Activated gamma-delta T cell (primary cell): ENCODE results near the gene CD300LD.

Experiments used
- DNase-seq: peaks from one replicate; lab custom pipeline; 2025; lab: John Stamatoyannopoulos, UW

Gene CD300LD

DNA sequence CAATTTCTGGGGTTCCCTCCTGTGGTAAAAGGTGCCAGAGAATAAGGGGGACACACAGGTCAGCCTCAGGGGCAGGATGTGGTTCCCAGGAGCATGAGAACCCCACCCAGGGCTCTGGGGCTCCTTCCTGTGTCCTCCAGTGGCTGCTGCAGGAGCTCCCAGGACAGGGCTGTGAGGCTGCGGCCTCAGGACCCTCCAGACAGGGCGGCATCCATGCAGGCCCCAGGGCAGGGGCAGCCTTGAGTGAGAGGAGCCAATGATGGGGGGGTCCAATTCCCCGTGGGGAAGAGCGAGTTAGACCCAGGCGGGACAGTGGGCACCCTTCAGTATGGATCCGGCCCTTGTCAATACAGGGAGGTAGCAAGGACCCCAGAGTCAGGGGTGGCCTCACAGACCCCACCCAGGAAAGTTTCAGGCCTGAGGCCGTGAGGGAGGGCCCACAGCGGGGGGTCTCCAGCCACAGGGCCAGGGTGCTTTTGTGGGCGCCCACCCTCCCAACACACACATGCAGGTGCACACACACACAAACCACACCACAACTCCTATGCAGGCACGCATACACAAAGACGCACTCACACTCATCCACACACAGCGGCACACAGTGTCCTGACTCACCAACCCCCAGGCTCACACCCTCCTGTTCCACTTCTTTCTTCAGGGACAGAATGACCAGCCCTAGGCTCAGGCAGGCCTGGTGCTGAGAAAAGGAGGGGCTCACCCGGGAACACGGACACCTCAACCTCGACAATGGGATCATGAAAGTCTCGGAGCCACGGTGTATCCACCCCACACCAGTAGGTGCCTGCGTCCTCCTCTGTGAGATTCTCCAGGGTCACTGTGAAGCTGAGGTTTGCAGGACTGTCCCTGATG lies 48.0 kb downstream of the CD300LD start:
- DNase-seq, result no peak

GRCh38 chr17:74543406-74543805 lies 48.7 kb downstream of the CD300LD start:
- no peak for DNase-seq

DNA sequence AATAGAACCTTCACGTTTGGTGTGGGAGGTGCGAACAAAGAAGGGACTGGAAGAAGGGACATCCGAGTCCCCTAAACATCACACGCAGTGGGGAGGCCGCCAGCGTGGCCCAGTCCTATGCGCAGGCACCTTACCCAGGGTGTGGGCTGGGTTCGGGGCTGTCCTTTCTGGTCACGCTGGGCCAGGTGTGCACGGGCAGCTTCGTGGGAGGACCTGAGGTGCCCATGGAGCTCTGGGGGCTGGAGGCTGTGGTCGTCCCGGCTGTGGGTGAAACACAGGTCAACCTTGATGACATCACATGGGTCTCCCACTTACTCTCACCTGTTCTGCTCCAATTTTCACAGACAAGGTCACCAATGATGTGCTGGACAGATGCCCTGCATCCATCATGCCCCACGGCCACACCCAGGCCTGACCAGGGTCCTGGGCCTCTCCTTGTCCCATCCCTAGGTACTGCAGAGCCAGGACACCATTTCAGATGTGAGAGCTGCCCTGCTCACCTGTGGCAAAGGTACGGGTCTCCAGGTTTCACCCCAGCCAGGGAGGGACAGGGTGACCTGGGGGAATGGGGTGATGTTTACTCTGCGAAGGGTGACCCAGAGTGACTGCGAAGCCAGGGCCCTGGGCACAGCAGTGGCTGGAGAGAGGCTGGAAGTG lies 49.2 kb downstream of the CD300LD start:
- no peak for DNase-seq

DNA sequence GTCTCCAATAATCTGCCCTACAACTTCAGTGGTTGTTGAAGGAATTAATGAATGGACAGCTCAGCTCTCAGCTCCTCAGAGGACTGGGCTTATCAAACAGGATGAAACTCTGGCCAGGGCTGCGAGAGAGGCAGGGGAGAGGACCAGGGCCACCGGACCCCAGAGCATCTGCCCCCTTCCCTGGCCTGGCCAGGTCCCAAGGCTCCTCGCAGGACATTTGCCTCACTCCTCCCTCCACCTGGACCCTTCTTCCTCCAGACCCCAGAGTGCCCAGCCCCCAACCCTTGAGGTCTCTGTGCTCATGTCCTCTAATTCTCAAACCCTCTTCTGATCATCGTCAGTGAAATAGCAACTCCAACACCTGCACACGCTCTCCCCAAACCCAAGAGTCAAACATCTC lies 49.9 kb downstream of the CD300LD start:
- no peak for DNase-seq

- no peak for DNase-seq
Measured at GRCh38 chr17:74541176-74542111, 50.6 kb downstream of the CD300LD start.

DNA sequence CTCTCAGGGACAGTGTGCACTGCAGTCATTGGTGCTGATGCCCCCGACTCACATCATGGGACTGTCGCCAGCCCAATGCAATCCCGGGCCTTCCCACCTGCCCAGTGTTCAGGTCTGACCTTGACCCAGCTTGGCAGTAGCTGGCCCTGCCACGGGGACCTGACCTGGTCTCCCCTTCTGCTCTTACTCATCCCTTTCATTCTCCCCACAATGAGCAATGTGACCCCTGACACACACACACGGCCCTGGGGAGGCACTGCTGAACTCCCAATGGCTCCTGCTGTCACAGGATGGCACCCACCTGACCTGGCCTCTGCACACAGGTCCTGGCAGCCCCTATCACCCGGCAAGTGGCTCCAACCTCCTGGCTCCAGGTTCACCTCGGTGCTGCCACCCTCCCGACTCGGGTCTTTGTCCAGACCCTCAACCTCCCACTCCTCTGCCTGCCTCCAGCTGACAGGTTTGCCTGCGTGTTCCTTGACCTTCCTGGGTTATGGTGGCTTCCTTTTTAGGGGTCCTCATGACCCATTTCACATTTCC lies 52.7 kb downstream of the CD300LD start:
- no peak for DNase-seq

GRCh38 chr17:74536890-74537289 lies 55.2 kb downstream of the CD300LD start:
- no peak for DNase-seq

DNA sequence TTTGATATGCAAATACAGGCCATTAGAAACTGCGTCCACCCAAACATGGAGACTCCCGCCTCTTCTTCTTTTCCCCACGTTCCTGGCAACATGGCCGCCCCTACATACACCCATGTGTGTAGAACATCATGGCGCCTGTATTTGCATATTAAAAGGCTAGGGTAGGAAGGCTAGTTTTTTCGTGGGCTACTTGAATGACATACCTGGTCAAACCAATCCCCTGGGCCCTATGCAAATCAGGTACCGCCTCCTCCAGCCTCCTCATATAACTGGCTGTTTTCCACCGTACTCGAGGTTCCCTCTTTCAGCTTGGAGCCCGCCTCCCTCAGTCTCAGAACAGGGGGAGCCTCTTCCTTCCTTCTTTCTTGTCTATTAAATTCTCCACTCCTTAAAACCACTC lies 60.0 kb downstream of the CD300LD start:
- no peak for DNase-seq

GRCh38 chr17:74531231-74531761 lies 60.8 kb downstream of the CD300LD start, which contains the start of gene CD300LB:
CD300LB (minus strand) TSS chr17:74531475; CDS start chr17:74531350, 125 bp downstream.
- DNase-seq, result no peak

DNA sequence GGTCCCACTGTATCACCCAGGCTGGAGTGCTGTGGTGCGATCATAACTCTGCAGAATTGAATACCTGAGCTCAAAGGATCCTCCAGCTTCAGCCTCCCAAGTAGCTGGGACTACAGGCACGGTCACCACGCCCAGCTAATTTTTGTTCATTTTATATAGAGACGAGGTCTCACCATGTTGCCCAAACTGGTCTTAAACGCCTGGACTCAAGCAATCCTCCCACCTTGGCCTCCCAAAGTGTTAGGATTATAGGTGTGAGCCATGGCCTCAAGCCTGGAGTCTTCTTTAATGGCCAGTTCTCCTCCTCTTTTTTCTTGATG lies 61.3 kb downstream of the CD300LD start:
- DNase-seq, result no peak
